HK-2 (cell line): ENCODE results near the gene PFDN6.
A peak's percentile ranks its signal among the peaks of the same experiment; 100 is the strongest.

ENCODE experiments used
- DNase-seq: peaks from one replicate; pipeline ENCODE4 v3.0.0-alpha.2; 2018; ENCODE audit not compliant: unreplicated experiment

PFDN6 gene

GRCh38 chr6:33316603-33317418 is 27.4 kb downstream of the PFDN6 start:
- no peak for DNase-seq

GRCh38 chr6:33317419-33317668 is 27.9 kb downstream of the PFDN6 start:
- no peak for DNase-seq

- DNase-seq: peak; percentile 96
Measured at GRCh38 chr6:33317669-33318425, 28.4 kb downstream of the PFDN6 start, which contains the start of gene ZBTB22. Gene ZBTB22 (minus strand): TSS chr6:33317744. CDS start chr6:33316916, 828 bp downstream.

DNA sequence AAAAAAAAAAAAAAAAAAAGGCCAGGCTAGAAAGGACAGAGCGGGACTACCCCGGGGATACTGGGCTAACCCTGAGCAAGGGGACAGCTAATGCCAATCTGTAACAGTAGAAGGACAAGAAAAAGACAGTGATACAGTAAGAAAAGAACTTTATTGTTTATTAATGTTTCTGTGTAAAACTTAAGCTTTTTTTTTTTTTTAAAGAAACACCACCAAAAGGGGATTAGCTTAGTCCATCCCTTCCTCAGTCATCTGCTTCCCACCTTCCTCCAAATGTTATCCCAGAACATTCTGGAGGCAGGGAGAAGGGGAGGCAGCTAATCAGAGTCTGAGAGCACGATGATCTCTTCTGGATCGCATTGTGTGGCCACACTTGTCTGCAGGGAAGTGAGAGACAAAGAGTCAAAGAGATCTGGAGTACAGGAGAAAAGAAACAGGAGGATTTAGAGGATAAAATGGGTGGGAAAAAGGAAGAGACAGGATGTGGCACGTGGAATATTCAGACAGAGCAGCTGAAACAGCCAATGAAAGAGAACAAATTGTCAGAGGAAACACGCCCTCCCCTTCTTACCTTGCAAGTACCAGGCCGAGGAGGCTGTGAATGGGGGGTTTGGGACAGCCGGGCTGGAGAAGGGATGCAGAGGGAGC is 29.1 kb downstream of the PFDN6 start:
- no peak for DNase-seq

DNA sequence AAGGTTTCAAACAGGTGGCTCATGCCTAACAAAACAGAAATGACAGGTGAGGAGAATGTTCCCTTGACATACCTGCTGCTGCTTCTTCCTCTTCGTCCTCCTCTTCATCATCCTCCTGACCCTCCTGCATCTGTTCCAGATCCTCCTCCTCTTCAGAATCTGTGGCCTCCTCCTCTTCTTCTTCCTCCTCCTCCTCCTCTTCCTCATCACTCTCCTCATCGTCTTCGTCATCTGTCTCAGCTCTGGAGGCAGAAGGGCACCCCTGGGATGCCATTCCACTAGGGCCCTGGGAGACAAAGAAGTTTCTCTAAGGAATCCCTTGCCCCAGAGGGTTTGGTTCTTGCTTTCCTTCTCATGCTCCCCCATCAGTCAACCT is 30.5 kb downstream of the PFDN6 start:
- DNase-seq: no peak

- DNase-seq: peak; percentile 48
Measured at GRCh38 chr6:33320315-33321181, 31.1 kb downstream of the PFDN6 start.

DNA sequence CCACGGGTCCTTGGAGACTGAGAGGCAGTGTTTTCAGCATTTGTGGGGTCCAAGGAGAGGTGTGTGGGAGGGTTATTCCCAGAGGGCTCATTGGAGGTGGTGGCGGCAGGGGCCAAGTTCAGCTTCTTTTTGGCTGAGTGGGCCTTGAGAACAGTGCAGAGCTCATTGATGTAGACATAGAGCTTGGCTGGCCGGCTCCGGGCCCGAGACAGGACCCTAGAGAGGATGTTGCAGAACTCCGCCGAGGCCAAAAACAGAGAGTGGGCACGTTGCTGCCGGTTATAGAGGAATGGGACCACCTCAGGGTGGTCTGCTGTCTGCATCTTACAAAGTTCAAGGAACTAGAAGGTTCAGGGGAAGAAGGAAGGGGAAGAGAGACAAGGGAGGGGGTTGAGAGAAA is 31.8 kb downstream of the PFDN6 start:
- DNase-seq: no peak

DNA sequence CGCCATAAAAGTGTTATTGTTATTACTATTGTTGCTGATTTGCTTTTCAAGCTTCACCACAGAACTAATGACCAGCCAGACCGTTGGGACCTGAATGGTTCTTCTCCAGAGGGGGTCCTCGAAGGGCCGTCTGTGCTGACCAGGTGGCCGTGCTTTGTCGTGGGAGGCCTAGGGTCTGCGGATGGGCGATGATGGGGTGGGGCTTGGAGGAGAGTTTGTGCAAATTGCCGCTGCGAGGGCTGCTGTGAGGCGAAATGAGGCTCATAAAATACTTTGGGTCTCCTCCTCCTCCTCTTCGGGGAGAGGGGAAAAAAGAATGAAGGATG is 34.2 kb downstream of the PFDN6 start:
- DNase-seq: no peak

DNA sequence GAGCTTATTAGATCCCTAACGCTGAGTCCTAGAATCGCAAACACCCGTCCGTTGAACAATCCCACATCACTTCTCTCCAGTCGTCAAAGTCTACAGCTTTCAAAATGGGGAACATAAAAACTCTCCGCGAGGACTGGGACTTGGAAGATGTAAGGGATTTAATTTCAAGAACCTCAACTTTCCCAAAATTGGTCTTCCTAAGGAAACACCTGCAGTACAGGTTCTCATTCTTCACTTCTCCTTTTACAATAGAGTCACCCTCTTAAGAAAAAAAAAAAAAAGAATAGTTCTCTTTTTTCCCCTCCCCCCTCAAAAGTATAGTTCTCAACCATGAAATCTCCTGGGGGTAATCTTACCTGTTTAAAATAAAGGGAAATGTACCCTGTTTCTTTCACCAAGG is 34.7 kb downstream of the PFDN6 start:
- DNase-seq: no peak

- DNase-seq: no peak
Measured at GRCh38 chr6:33329058-33329457, 39.7 kb downstream of the PFDN6 start.

DNA sequence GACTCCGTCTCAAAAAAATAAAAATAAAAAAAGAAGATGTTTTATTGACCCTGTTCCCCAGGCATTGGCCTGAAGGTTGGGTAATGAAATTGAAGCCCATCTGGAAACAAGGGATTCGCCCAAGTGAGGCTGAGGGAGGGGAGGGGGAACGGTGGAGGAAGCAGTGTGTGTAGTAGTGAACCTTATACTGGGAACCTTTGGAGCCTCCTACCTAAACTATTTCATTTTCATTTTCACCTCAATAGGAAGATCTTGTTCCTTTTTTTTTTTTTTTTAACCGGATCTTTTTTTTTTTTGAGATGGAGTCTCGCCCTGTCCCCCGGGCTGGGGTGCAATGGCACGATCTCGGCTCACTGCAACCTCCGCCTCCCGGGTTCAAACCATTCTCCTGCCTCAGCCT is 41.3 kb downstream of the PFDN6 start:
- DNase-seq: no peak

- no peak for DNase-seq
Measured at GRCh38 chr6:33333666-33334065, 44.3 kb downstream of the PFDN6 start.

- DNase-seq: no peak
Measured at GRCh38 chr6:33335916-33336315, 46.5 kb downstream of the PFDN6 start.

DNA sequence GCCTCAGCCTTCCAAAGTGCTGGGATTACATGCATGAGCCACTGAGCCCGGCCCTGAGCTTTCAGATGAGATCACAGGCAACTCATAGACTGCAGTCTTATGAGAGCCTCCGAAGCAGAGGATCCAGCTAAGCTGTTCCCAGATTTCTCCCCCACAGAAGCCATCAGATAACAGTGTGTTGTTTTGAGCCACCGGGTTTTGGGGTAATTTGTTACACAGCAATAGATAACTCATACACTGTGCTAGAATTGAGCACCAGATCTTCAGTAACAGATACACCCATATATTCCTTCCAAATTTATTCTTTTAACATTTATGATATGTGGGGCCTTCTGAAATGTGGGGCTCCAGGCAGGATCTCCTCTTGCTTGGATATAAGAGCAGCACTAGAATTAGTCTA is 47.1 kb downstream of the PFDN6 start:
- DNase-seq: no peak

DNA sequence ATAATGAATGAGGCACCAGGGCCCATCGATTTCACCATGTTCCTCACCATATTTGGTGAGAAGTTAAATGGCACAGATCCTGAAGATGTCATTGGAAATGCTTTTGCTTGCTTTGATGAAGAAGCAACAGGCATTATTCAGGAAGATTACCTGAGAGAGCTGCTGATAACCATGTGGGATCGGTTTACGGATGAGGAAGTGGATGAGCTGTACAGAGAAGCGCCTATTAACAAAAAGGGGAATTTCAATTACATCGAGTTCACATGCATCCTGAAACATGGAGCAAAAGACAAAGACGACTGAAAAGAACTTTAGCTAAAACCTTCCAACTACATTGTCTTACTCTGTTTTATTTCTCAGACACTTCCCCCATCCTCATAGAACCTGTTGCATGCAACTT is 49.8 kb downstream of the PFDN6 start:
- DNase-seq: no peak
